K562 (cell line): ENCODE measurements around the gene RNF126. TPM values are rescaled to one million over a fixed set of nuclear protein-coding genes. Genes with fewer than 3 reads are reported as not detected.
A peak's percentile ranks its signal among the peaks of the same experiment; 100 is the strongest.

Source experiments
- CBFA2T3 ChIP-seq: fragments of 450-650 bp; IDR thresholded peaks from 2 replicates; pipeline ENCODE4 v1.6.1; 2017
- CCNT2 ChIP-seq: IDR thresholded peaks from 2 replicates; pipeline ENCODE4 v1.6.1; 2011; ENCODE audit warnings: borderline replicate concordance, low read depth, mild to moderate bottlenecking, moderate library complexity, mixed read lengths, low read length; ENCODE audit not compliant: insufficient read length; ENCODE audit errors: extremely low read depth
- DMBX1 ChIP-seq: fragments of 250-450 bp; sonication (Bioruptor Pico); IDR thresholded peaks from 2 replicates; pipeline ENCODE4 v1.8.0; 2022; ENCODE audit warnings: inconsistent platforms, mild to moderate bottlenecking, moderate library complexity, borderline replicate concordance
- ELF1 ChIP-seq: fragments of 200-800 bp; sonication (Bioruptor generic); IDR thresholded peaks from 2 replicates; pipeline ENCODE4 v1.6.1; 2016; ENCODE audit warnings: missing genetic modification characterization, missing compliant biosample characterization
- GTF2E2 ChIP-seq: fragments of 200-800 bp; sonication (Bioruptor generic); IDR thresholded peaks from 2 replicates; pipeline ENCODE4 v1.6.1; 2016; ENCODE audit warnings: missing genetic modification characterization, missing compliant biosample characterization
- HMGN3 ChIP-seq: IDR thresholded peaks from 2 replicates; pipeline ENCODE4 v1.6.1; 2011; ENCODE audit warnings: borderline replicate concordance, low read depth, mild to moderate bottlenecking, mixed read lengths, low read length; ENCODE audit not compliant: insufficient read length; ENCODE audit errors: extremely low read depth
- HNRNPL ChIP-seq: fragments of 200-400 bp; formaldehyde crosslinking; IDR thresholded peaks from 2 replicates; pipeline ENCODE4 v1.6.1; 2017; ENCODE audit warnings: low read depth, mild to moderate bottlenecking, low read length
- NUFIP1 ChIP-seq: fragments of 450-650 bp; IDR thresholded peaks from 2 replicates; pipeline ENCODE4 v1.6.1; 2018; ENCODE audit not compliant: partially characterized antibody
- PPARD ChIP-seq: fragments of 250-450 bp; sonication (Bioruptor Pico); IDR thresholded peaks from 2 replicates; pipeline ENCODE4 v1.8.0; 2022; ENCODE audit warnings: inconsistent platforms, mild to moderate bottlenecking, moderate library complexity
- ZNF583 ChIP-seq: fragments of 250-450 bp; sonication (Bioruptor Pico); IDR thresholded peaks from 2 replicates; pipeline ENCODE4 v1.4.0; 2020
- polyA plus RNA-seq, 8 experiments: library from polyadenylated mRNA; depleted of rRNA in 4 of 8; stranded (reverse) in 5 of 8; unstranded in 3 of 8; fragments of >200 nt; fragmentation: Nextera tagmentation in 2 of 8; fragmentation: Illumina TruSeq in 1 of 8; extraction: Ambion mirVana in 2 of 8; extraction: Trizol in 1 of 8; gene quantifications; 2 replicates each; pipeline versions ENCODE4 v1.2.1 to v1.2.3, GENCODE V29; 2011 to 2014; ENCODE audit warnings: inconsistent platforms in 1 of 8, missing spikeins in 1 of 8
- total RNA-seq, 7 experiments: library from RNA; depleted of rRNA in 6 of 7; stranded (reverse); fragments of >200 nt in 6 of 7; fragmentation: Illumina TruSeq in 2 of 7; extraction: Trizol in 2 of 7; gene quantifications; 2 replicates each; pipeline versions ENCODE4 v1.2.1 to v1.2.3, GENCODE V29; 2011 to 2021; ENCODE audit warnings: low replicate concordance in 1 of 7
- TF ChIP-seq, protein P1 (sequence below): fragments of 450-650 bp; formaldehyde crosslinking; IDR thresholded peaks from 2 replicates; pipeline ENCODE4 v1.4.0; 2020; ENCODE audit warnings: mild to moderate bottlenecking, moderate library complexity
- TF ChIP-seq, protein P2 (sequence below), 3 experiments: fragments of 200-800 bp in 1 of 3; sonication (Bioruptor generic) in 1 of 3; sonication (generic) in 1 of 3; formaldehyde crosslinking in 1 of 3; IDR thresholded peaks; 2 replicates each; pipeline versions ENCODE4 v1.6.1 to v1.8.0; 2016 to 2022; ENCODE audit warnings: mild to moderate bottlenecking in 2 of 3, missing compliant biosample characterization in 2 of 3, missing genetic modification characterization in 2 of 3, missing genetic modification reagents in 1 of 3
- TF ChIP-seq, protein P3 (sequence below), 2 experiments: IDR thresholded peaks in 1 of 2; conservative IDR thresholded peaks in 1 of 2; 2 replicates each; pipeline ENCODE4 v1.6.1; 2016; ENCODE audit warnings: low read depth in 2 of 2, mild to moderate bottlenecking in 1 of 2, missing compliant biosample characterization in 1 of 2, missing genetic modification characterization in 1 of 2, moderate library complexity in 1 of 2
- TF ChIP-seq, protein P4 (sequence below): fragments of 200-400 bp; formaldehyde crosslinking; IDR thresholded peaks from 2 replicates; pipeline ENCODE4 v1.6.1; 2017; ENCODE audit warnings: mild to moderate bottlenecking, low read depth, low read length, moderate library complexity
- TF ChIP-seq, protein P5 (sequence below): fragments of 200-800 bp; sonication (Bioruptor generic); IDR thresholded peaks from 2 replicates; pipeline ENCODE4 v1.6.1; 2017; ENCODE audit warnings: missing genetic modification characterization, missing compliant biosample characterization

RNF126 gene
- total and polyA plus RNA-seq, 9 of the 15 experiments (the other 6 are each of a cell fraction or from before 2014, with no cell fraction given), result 0.27 to 101 (median 12.3) TPM

DNA sequence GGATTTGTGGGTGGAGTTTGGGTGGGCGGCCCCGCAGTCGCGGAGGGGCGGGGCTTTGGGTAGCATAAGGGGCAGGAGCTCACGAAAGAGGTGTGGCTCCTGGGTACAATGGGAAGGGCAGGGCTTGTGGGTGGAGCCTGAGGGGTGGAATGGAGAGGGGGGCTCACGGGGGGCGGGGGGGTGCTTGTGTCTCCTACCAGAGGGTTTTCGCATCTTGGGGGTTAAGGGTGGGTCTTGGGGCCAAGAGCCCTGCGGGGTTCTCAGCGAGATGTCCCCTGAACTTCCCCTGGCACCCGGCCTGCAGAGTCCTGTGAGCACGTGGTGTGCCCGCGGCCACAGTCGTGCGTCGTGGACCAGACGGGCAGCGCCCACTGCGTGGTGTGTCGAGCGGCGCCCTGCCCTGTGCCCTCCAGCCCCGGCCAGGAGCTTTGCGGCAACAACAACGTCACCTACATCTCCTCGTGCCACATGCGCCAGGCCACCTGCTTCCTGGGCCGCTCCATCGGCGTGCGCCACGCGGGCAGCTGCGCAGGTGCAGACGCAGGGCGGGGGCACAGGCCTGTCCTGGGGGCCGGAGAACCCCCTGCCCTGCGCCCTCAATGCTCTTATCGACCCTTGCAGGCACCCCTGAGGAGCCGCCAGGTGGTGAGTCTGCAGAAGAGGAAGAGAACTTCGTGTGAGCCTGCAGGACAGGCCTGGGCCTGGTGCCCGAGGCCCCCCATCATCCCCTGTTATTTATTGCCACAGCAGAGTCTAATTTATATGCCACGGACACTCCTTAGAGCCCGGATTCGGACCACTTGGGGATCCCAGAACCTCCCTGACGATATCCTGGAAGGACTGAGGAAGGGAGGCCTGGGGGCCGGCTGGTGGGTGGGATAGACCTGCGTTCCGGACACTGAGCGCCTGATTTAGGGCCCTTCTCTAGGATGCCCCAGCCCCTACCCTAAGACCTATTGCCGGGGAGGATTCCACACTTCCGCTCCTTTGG lies 18.3 kb upstream of the RNF126 start (continued):
- TF ChIP-seq HNRNPL (peak; percentile 78; the same call in 1 of the 2 replicates), CBFA2T3 (0 out of 2 replicates have a peak, but pooled peaks have one; percentile 8), CCNT2 (peak; percentile 38), DMBX1 (CRISPR knock-in tag) (no peak), NUFIP1 (no peak), PPARD (CRISPR knock-in tag) (no peak), HMGN3 (peak; percentile 35), GTF2E2 (tag) (no peak), ZNF583 (no peak), ELF1 (tag) (no peak)
- TF ChIP-seq, protein P1, sequence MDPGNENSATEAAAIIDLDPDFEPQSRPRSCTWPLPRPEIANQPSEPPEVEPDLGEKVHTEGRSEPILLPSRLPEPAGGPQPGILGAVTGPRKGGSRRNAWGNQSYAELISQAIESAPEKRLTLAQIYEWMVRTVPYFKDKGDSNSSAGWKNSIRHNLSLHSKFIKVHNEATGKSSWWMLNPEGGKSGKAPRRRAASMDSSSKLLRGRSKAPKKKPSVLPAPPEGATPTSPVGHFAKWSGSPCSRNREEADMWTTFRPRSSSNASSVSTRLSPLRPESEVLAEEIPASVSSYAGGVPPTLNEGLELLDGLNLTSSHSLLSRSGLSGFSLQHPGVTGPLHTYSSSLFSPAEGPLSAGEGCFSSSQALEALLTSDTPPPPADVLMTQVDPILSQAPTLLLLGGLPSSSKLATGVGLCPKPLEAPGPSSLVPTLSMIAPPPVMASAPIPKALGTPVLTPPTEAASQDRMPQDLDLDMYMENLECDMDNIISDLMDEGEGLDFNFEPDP (CRISPR knock-in tag), result no peak
- TF ChIP-seq, protein P2, sequence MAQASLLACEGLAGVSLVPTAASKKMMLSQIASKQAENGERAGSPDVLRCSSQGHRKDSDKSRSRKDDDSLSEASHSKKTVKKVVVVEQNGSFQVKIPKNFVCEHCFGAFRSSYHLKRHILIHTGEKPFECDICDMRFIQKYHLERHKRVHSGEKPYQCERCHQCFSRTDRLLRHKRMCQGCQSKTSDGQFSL (CRISPR knock-in tag; IDR thresholded peaks at IDR 0.05), result no peak
- TF ChIP-seq, protein P2 (tag; IDR thresholded peaks at IDR 0.05), result 0 out of 4 replicates have a peak, but pooled peaks of 1 of the 2 experiments have one; percentile 22
- TF ChIP-seq, protein P3, sequence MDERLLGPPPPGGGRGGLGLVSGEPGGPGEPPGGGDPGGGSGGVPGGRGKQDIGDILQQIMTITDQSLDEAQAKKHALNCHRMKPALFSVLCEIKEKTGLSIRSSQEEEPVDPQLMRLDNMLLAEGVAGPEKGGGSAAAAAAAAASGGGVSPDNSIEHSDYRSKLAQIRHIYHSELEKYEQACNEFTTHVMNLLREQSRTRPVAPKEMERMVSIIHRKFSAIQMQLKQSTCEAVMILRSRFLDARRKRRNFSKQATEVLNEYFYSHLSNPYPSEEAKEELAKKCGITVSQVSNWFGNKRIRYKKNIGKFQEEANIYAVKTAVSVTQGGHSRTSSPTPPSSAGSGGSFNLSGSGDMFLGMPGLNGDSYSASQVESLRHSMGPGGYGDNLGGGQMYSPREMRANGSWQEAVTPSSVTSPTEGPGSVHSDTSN (CRISPR knock-in tag; IDR thresholded peaks at IDR 0.05; ENCODE audit: low read depth), result no peak
- TF ChIP-seq, protein P3 (tag; conservative IDR thresholded peaks at IDR 0.05; ENCODE audit: low read depth), result no peak
- TF ChIP-seq, protein P4, sequence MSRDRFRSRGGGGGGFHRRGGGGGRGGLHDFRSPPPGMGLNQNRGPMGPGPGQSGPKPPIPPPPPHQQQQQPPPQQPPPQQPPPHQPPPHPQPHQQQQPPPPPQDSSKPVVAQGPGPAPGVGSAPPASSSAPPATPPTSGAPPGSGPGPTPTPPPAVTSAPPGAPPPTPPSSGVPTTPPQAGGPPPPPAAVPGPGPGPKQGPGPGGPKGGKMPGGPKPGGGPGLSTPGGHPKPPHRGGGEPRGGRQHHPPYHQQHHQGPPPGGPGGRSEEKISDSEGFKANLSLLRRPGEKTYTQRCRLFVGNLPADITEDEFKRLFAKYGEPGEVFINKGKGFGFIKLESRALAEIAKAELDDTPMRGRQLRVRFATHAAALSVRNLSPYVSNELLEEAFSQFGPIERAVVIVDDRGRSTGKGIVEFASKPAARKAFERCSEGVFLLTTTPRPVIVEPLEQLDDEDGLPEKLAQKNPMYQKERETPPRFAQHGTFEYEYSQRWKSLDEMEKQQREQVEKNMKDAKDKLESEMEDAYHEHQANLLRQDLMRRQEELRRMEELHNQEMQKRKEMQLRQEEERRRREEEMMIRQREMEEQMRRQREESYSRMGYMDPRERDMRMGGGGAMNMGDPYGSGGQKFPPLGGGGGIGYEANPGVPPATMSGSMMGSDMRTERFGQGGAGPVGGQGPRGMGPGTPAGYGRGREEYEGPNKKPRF, result no peak
- TF ChIP-seq, protein P5, sequence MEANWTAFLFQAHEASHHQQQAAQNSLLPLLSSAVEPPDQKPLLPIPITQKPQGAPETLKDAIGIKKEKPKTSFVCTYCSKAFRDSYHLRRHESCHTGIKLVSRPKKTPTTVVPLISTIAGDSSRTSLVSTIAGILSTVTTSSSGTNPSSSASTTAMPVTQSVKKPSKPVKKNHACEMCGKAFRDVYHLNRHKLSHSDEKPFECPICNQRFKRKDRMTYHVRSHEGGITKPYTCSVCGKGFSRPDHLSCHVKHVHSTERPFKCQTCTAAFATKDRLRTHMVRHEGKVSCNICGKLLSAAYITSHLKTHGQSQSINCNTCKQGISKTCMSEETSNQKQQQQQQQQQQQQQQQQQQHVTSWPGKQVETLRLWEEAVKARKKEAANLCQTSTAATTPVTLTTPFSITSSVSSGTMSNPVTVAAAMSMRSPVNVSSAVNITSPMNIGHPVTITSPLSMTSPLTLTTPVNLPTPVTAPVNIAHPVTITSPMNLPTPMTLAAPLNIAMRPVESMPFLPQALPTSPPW (CRISPR knock-in tag), result peak; percentile 52
